Measurements from ENCODE around the gene PHACTR1. TPM values are rescaled to one million over a fixed set of nuclear protein-coding genes. Genes with fewer than 3 reads are reported as not detected.

PHACTR1 gene
- total and polyA plus RNA-seq, 8 donors = 1.4 to 12.4 (median 9.3) TPM

DNA sequence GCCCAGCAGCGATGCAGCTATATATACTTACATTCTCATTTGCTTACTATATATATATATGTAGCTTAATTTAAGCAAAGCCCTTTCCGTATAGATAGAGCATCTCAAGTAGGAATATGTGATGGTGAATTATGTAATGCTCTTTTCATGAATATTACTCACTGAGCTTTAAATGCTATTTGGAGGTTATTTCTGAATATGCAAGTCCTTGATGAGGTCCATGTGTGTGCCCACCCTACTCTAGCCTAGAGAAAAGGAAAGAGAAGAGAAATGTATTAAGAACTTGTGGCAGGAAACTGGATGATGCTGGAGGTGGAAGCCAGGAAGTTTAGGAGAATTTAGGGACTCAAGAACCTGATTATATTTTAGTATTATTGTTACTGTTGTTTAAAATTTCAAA, 63.2 kb downstream of the PHACTR1 start:
- Histone ChIP-seq H3K36me3 (no peaks in the 10 kb centered on the region), H3K27ac (no peak overlapping the region), H3K4me1 (no peaks in the 10 kb centered on the region), H3K9me3 (no peaks in the 10 kb centered on the region), H3K27me3 (no peaks in the 10 kb centered on the region), H3K4me3 (no peak overlapping the region)
- no peak for DNase-seq
- no peak for FAIRE-seq
- ATAC-seq = no peak
- intact Hi-C loops (cut with DNase I) = no loop called here
- TF ChIP-seq, protein P1, sequence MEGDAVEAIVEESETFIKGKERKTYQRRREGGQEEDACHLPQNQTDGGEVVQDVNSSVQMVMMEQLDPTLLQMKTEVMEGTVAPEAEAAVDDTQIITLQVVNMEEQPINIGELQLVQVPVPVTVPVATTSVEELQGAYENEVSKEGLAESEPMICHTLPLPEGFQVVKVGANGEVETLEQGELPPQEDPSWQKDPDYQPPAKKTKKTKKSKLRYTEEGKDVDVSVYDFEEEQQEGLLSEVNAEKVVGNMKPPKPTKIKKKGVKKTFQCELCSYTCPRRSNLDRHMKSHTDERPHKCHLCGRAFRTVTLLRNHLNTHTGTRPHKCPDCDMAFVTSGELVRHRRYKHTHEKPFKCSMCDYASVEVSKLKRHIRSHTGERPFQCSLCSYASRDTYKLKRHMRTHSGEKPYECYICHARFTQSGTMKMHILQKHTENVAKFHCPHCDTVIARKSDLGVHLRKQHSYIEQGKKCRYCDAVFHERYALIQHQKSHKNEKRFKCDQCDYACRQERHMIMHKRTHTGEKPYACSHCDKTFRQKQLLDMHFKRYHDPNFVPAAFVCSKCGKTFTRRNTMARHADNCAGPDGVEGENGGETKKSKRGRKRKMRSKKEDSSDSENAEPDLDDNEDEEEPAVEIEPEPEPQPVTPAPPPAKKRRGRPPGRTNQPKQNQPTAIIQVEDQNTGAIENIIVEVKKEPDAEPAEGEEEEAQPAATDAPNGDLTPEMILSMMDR (IDR thresholded peaks at IDR 0.05) = no peak
- WGBS, 2 donors = 85 to 94% methylated on average over 2 of the region's 2 CpGs

DNA sequence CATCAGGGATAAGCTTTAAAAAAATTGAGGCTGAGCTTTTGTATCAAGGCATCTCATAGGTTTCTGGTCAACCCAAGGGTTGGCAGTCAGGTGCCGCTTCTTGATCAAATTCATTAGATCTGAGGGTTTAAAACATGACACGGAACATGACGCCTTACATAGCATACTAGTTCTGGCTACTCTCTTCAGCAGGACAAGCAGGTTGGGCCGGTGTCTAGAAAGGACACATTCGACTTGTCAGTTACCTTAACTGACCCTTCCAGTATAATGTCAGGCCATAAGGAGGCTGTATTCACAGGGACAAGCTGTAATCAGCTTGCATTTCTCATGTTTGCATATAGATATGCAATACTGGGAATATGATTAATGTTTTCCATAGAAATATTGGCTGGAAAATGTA, 65.6 kb downstream of the PHACTR1 start:
- no peak for FAIRE-seq
- Histone ChIP-seq H3K36me3 (no peaks in the 10 kb centered on the region), H3K27ac (no peak overlapping the region), H3K27me3 (no peaks in the 10 kb centered on the region), H3K9me3 (no peaks in the 10 kb centered on the region), H3K4me1 (no peaks in the 10 kb centered on the region), H3K4me3 (no peak overlapping the region)
- no peak for ATAC-seq
- WGBS, 2 donors = 71 to 75% methylated on average over 5 of the region's 5 CpGs
- intact Hi-C loops (cut with DNase I) = no loop called here
- TF ChIP-seq, protein P1 (IDR thresholded peaks at IDR 0.05) = no peak
- DNase-seq = no peak

DNA sequence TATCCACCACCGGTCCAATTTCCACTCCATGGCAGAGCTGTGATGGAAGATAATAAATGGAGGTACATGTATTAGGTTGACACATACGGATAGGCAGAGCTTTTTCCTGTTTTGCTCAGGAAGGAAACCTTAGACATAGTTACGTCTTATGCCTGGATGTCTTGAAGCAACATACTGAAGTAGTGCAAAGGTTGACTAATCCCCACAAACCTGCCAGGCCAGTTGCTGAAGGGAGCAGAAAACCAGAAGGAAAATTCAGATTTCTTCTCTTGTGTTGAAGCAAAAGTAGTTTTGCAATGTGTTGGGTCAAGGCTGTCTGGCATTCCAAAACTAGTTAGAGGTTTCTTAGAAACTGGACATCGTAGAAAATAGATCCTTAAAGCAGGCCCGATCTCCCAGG, 68.7 kb downstream of the PHACTR1 start:
- ATAC-seq (no peak), DNase-seq (no peak), FAIRE-seq (no peak)
- Histone ChIP-seq H3K9me3 (no peaks in the 10 kb centered on the region), H3K36me3 (no peaks in the 10 kb centered on the region), H3K4me1 (no peaks in the 10 kb centered on the region), H3K27me3 (no peaks in the 10 kb centered on the region), H3K4me3 (no peak overlapping the region), H3K27ac (no peak overlapping the region)
- intact Hi-C loops (cut with DNase I) = no loop called here
- 89 to 93% methylated on average over 5 of the region's 5 CpGs for WGBS, 2 donors
- TF ChIP-seq, protein P1 (IDR thresholded peaks at IDR 0.05) = no peak

DNA sequence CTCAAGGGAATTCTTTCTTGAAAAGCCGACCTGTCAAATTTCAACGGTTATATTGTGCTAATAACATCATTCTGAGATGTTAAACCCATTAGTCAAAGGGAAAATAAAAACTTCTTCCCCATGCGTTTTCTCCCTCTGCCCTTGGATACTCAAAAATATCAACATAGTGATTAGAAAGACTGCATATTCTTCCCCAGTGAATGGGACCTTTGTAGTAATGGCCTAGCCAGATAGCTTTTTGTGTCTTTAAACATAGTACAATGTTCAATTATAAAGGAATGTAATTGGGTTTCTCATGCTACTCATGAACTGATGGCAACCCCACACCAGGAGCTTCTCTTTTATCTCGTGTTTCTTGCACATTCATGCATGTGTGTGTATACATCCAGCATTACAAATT, 69.4 kb downstream of the PHACTR1 start:
- TF ChIP-seq, protein P1 (IDR thresholded peaks at IDR 0.05) = no peak
- DNase-seq (no peak), ATAC-seq (no peak), FAIRE-seq (no peak)
- H3K4me1 ChIP-seq = no peaks in the 10 kb centered on the region
- H3K9me3 ChIP-seq = no peaks in the 10 kb centered on the region
- 65 to 66% methylated on average over 4 of the region's 4 CpGs for WGBS, 2 donors
- H3K27ac ChIP-seq = no peak overlapping the region
- intact Hi-C loops (cut with DNase I) = no loop called here
- no peak overlapping the region for H3K4me3 ChIP-seq
- H3K36me3 ChIP-seq = no peaks in the 10 kb centered on the region
- H3K27me3 ChIP-seq = no peaks in the 10 kb centered on the region

DNA sequence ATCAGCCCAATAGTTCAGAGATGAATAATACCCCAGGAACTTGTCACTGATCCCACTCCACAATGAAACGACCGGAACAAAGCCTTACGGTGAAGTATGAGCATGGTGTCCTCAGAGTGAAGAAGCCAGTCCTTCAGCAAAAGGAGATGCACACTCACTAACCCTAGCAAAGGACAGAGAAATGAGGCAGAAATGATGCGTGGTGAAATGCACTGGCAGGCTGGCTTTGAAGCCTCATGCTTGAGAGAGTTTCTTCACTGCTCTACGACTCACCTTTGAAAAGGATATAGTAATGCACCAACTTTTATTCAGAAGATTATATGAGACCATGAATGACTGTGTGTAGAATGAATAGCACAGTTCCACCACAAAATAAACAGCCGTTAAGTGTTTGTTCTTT, 74.8 kb downstream of the PHACTR1 start:
- FAIRE-seq (no peak), ATAC-seq (no peak), DNase-seq (no peak)
- Histone ChIP-seq H3K4me3 (no peak overlapping the region), H3K27ac (no peak overlapping the region), H3K36me3 (no peaks in the 10 kb centered on the region), H3K27me3 (no peaks in the 10 kb centered on the region), H3K9me3 (no peaks in the 10 kb centered on the region), H3K4me1 (no peaks in the 10 kb centered on the region)
- WGBS, 2 donors = 72 to 79% methylated on average over 6 of the region's 6 CpGs
- intact Hi-C loops (cut with DNase I) = no loop called here
- TF ChIP-seq, protein P1 (IDR thresholded peaks at IDR 0.05) = no peak

All from pancreas (tissue), 10 donors.